Activated naive CD8-positive, alpha-beta T cell (primary cell): ENCODE results near the gene TLN1.

ENCODE experiments used
- H3K27ac Mint-ChIP-seq: one replicate; pipeline ENCODE4 v1.8.0; 2021; ENCODE audit warnings: mixed read lengths
- H3K27me3 Mint-ChIP-seq: one replicate; pipeline ENCODE4 v1.8.0; 2021; ENCODE audit warnings: mixed read lengths
- H3K36me3 Mint-ChIP-seq: one replicate; pipeline ENCODE4 v1.8.0; 2021; ENCODE audit warnings: mixed read lengths
- H3K4me1 Mint-ChIP-seq: one replicate; pipeline ENCODE4 v1.8.0; 2021; ENCODE audit warnings: low read depth, mixed read lengths
- H3K4me3 Mint-ChIP-seq: one replicate; pipeline ENCODE4 v1.8.0; 2021; ENCODE audit warnings: mild to moderate bottlenecking, mixed read lengths
- H3K9me3 Mint-ChIP-seq: one replicate; pipeline ENCODE4 v1.8.0; 2021; ENCODE audit warnings: low read depth, mixed read lengths

Gene TLN1

DNA sequence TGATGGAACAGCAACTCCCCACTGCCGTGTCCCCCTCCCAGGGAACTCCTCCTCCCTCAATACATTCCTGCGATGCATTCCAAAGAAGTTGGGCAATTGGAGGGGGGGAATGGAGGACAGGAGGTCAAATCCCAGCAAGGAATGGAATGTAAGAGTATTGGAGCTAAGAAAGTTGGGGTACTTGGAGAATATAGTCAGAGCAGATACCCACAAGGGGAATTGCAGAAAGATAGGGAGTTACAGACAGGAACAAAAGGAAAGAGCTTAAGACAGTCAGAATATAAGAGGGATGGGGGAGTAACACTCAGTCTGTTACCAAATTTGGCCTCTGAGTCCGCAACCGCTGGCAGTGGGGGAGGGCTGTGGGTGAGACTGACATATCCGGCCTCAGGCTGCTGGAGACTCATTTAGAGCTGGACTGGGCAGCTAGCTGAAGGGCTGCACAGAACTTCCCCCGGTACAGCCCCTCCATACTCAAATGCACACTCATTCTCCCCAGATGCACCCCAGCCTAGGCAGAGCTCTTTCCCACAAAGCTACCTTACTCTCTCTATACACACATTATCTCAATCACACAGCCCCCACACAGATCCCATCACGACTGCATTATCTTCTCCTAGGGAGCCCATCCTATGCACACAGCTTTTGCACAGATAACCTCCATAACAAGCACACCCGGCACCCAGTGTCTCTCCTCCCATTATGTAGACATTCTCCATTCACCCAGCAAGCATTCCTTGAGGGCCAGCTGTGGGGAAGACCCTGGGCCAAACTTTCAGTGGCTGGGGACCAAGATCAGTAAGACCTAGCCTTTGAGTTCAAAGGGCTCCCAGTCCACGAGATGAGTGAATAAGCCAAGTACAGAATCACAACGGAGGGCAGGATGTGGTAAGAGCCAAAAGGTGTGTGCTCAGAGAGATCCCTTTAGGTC lies 3.7 kb downstream of the TLN1 start:
- Mint-ChIP-seq H3K9me3 (no peaks in the 10 kb centered on the region), H3K27me3 (no peaks in the 10 kb centered on the region), H3K36me3 (peaks cover 9% of the 10 kb centered on the region)

DNA sequence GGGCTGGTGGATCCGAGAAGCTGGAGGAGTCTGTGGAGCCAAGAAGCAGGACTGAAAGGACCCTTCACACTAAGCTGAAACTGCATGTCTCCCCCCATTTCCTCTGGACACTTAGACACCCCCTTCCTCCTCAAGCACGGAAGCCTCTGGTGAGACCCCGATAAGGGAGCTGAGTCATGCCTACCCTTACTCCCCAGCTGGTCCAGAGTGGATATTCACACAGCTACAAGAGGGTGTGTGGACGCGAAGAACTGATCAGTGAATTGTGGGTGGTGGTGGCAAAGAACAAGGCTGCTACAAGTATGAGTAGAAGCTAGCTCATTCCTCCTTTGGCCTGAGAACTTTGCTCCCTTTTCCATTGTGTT lies 4.3 kb downstream of the TLN1 start:
- H3K36me3 Mint-ChIP-seq = peaks cover 9% of the 10 kb centered on the region
- H3K4me3 Mint-ChIP-seq = no peak overlapping the region
- no peaks in the 10 kb centered on the region for H3K9me3 Mint-ChIP-seq

More for the DNA sequence above, 3.7 kb downstream of the TLN1 start:
- H3K27ac Mint-ChIP-seq = no peak overlapping the region
- H3K4me3 Mint-ChIP-seq = no peak overlapping the region
- H3K4me1 Mint-ChIP-seq = peaks cover 7% of the 10 kb centered on the region

DNA sequence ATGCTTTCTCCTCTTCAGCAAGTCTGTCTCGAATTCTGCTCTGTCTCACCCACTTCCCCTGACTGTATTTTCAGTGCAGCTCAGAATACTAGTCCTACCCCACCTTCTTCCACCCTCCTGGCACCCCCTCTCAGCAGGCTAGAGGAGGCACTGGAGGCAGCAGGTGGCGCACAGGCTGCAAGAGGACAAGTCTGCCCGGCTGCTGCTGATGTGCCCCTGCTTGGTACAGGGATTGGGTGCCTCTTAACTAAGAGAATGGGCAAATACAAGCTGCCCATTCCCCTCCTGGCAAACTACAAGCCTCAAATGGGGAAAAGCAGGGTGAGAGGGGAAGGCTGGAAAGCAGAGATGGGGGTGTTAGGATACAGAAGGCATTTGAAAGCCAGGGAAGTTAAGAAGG lies 5.1 kb downstream of the TLN1 start:
- Mint-ChIP-seq H3K27me3 (no peaks in the 10 kb centered on the region), H3K4me3 (peak overlapping the region; percentile 77), H3K27ac (no peak overlapping the region), H3K36me3 (peaks cover 9% of the 10 kb centered on the region), H3K9me3 (no peaks in the 10 kb centered on the region), H3K4me1 (no peaks in the 10 kb centered on the region)

More for the DNA sequence above, 4.3 kb downstream of the TLN1 start:
- Mint-ChIP-seq H3K4me1 (peaks cover 2% of the 10 kb centered on the region), H3K27me3 (no peaks in the 10 kb centered on the region), H3K27ac (no peak overlapping the region)

DNA sequence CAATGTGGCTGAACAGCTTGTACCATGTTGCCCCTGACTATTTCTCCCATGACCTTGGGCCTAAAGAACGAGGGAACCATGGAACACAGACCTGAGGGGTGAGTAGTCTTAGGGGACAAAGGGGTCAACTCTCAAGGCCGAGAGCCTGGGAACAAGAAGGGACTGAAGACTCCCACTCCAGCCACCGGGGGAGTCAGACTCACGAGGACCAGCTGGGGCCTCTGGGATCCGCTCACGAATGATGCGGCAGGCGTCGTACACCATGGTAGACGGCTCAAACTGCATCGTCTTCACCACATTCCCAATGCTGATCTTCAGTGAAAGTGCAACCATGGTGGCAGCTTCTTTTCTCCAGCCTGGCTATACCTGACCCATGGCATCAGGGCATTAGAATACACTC lies 6.6 kb downstream of the TLN1 start:
- Mint-ChIP-seq H3K9me3 (no peaks in the 10 kb centered on the region), H3K36me3 (peaks cover 9% of the 10 kb centered on the region), H3K27ac (no peak overlapping the region), H3K27me3 (no peaks in the 10 kb centered on the region), H3K4me3 (no peak overlapping the region), H3K4me1 (no peaks in the 10 kb centered on the region)

DNA sequence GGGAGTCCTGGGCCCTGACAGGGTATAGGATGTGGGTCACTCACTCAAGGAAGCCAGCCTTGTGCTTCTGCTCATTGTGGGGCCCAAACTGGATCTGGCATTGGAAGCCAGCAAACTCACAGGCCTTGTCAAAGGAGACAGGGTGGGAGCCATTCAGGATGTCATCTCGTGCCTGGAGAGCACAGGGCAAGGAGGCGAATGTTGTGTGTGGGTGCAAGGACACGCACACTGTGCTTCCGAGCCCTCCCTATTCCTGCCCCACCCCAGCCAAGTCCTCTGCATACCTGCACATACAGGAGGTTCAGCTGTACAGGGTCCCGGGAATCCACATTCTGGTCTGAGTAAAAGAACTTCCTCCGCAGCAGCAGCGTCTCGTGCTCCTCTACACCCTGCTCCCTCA lies 8.1 kb downstream of the TLN1 start:
- peaks cover 9% of the 10 kb centered on the region for H3K36me3 Mint-ChIP-seq
- H3K9me3 Mint-ChIP-seq = no peaks in the 10 kb centered on the region
- no peak overlapping the region for H3K4me3 Mint-ChIP-seq
- no peak overlapping the region for H3K27ac Mint-ChIP-seq
- H3K27me3 Mint-ChIP-seq = no peaks in the 10 kb centered on the region
- H3K4me1 Mint-ChIP-seq = no peaks in the 10 kb centered on the region

DNA sequence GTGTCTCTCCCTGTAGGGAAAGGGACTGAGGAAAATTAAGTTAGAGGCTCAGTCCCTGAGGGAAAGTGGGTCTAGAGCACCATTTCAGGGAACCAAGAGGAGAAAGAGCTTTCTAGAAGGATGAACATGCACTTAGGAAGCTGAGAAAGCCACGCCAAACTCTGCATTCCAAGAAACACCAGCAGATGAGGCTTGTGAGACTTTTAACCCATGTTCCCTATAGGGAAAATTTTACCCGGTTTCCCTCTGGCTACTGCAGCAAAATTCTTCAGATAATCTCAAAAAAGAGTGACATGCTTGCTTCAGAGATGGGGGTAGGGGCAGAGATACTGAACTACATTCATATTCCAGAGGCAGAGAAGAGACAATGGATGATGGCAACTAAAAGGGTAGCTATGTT lies 8.6 kb downstream of the TLN1 start:
- H3K36me3 Mint-ChIP-seq = peaks cover 9% of the 10 kb centered on the region
- no peak overlapping the region for H3K4me3 Mint-ChIP-seq
- H3K27ac Mint-ChIP-seq = no peak overlapping the region
- H3K9me3 Mint-ChIP-seq = no peaks in the 10 kb centered on the region
- H3K4me1 Mint-ChIP-seq = no peaks in the 10 kb centered on the region
- H3K27me3 Mint-ChIP-seq = no peaks in the 10 kb centered on the region

DNA sequence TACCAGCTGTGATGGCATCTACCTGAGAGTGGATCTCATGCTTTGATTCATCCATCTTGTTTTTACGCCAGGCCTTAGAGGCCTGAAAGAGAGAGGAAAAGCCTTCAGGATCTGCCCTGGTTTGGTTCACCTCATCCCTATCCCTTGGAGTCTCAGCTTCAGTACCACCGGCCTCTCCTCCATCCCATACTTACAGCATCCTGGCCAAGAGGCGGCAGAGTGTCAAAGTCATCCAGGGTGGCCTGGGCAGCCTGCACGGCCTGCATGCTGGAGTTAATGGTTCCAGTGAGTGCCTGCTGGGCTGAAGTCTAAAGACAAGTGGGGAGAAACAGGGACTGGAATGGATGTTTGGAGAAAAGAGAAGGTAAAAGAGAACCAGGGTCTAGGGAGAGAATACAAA lies 12.4 kb downstream of the TLN1 start:
- no peaks in the 10 kb centered on the region for H3K9me3 Mint-ChIP-seq
- no peak overlapping the region for H3K4me3 Mint-ChIP-seq
- H3K4me1 Mint-ChIP-seq = no peaks in the 10 kb centered on the region
- peaks cover 10% of the 10 kb centered on the region for H3K36me3 Mint-ChIP-seq
- no peaks in the 10 kb centered on the region for H3K27me3 Mint-ChIP-seq
- H3K27ac Mint-ChIP-seq = no peak overlapping the region

DNA sequence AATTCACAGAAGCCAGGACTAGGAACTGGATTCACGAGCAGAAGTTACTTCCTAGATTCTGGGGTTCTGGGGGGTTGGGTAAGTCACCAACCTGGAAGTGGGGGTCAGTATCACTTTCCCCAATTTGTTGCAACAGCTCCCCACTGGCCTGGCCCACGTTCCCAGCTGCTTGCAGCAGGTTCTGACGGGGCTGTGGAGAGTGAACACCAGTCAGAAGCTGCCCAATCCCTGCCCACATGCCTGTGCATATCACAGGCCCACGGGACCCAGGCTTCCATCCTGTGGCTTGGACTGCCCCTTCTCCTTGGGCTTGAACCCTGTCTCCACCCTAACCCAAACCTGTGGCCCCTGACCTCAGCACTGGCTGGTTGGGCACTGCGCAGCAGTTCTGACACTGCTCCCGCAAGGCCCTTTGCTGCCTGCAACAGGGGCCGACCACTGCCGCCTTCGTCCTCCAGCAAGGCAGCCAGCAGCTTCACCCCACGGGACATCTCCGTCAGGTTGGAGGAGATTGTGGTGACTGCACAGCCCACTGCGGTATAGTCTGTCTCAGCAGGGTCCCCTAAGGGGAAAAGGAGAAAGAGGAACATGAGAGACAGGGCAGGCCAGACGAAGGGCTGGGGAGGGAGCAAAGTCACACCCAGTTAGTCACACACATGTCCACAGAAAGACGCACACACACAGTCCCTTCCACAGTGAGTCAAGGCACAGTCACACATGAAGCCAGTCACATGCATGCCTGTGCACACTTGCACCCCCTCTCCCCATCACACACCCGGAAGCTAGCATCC lies 13.1 kb downstream of the TLN1 start:
- no peak overlapping the region for H3K27ac Mint-ChIP-seq
- H3K4me1 Mint-ChIP-seq = no peaks in the 10 kb centered on the region
- H3K27me3 Mint-ChIP-seq = no peaks in the 10 kb centered on the region
- H3K9me3 Mint-ChIP-seq = no peaks in the 10 kb centered on the region
- H3K36me3 Mint-ChIP-seq = peaks cover 8% of the 10 kb centered on the region
- no peak overlapping the region for H3K4me3 Mint-ChIP-seq

DNA sequence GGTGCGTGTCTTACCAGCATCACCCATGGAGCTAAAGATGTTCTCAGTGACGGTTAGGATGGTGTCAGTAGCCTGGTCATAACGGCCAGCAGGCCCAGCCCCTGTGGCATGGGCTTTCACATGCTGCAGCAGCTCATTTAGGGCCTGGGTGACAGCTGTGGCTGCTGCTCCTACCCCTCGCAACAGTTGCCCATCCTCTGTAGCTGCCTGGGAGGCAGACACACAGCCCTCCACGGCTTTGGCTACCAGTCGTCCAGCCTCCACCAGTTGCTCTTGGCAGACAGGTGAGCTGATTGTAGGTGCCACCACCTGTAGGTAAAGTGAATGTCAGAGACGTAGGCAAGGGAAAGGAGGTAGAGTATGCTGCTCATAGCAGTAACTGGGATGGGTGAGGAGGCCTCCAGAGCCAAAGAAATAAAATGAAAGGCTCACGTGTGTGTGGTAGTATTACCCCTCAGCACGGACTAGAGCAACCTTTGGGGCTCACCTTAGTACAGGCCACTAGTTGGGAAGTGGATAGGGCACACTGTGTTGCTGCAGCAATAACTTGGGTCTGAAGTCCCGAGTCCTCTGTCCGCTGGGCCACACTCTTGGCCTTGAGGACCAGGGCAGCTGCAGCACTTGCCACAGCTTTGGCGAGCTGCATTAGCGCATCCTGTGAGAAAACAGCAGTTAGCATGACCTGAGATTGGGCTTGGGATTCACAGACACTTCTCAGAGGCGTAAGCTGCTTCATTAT lies 14.7 kb downstream of the TLN1 start:
- Mint-ChIP-seq H3K4me1 (no peaks in the 10 kb centered on the region), H3K27me3 (no peaks in the 10 kb centered on the region), H3K36me3 (peaks cover 8% of the 10 kb centered on the region), H3K9me3 (no peaks in the 10 kb centered on the region), H3K4me3 (no peak overlapping the region), H3K27ac (no peak overlapping the region)

DNA sequence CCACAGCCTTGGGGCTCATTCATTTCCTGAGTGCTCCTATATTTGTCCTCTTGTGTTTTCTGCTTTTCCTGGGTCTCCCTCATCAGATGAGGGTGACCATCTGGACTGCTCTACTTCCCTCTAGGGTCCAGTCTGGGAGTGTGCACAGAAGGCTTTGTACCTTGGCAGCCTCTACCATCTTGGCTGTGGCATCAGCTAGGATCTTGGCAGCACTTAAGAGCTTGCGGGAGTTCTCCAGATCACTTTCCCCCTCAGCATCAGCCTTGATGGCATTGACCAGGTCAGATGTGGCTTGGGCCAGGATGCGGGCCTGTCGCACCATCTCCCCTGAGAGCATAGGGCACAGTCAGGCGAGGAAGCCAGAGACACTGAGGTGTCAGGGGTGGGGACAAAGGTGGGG lies 15.8 kb downstream of the TLN1 start:
- Mint-ChIP-seq H3K4me3 (no peak overlapping the region), H3K27ac (peak overlapping the region; percentile 73), H3K4me1 (no peaks in the 10 kb centered on the region), H3K9me3 (no peaks in the 10 kb centered on the region), H3K27me3 (no peaks in the 10 kb centered on the region), H3K36me3 (peaks cover 8% of the 10 kb centered on the region)

DNA sequence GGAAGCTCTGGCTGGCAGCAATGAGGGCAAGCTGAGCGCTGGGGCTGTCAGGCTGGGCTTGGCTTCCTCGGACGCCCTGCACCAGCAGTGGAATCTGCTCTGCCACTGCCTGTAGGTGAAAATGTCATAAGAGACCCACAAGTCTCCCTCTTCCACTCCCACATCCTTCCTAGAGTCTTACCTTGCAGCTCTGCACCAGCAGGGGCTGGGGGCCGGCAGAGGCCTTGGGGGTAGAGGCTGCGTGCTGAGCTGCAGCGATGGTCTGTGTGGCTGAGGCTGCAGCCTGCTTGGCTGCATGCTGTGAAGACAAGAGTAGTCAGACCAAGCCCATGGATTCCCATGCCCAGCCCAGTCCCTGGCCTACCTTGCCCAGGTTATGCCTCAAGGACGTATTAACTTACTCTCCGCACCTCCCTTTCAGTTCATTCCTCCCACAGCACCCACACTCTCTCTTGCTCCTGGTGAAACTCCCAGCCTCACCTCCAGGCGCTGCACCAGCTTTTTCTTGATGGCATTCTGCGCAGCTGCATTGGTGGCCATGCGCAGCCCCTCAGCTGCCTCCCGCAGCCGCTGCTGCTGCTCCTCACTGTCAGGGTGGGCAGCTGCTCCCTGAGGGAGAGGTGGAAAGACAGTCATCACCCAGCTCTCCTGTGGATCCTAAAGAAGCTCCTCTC lies 17.3 kb downstream of the TLN1 start:
- H3K4me1 Mint-ChIP-seq = no peaks in the 10 kb centered on the region
- H3K27me3 Mint-ChIP-seq = no peaks in the 10 kb centered on the region
- no peak overlapping the region for H3K4me3 Mint-ChIP-seq
- H3K9me3 Mint-ChIP-seq = no peaks in the 10 kb centered on the region
- H3K36me3 Mint-ChIP-seq = peaks cover 11% of the 10 kb centered on the region
- no peak overlapping the region for H3K27ac Mint-ChIP-seq

DNA sequence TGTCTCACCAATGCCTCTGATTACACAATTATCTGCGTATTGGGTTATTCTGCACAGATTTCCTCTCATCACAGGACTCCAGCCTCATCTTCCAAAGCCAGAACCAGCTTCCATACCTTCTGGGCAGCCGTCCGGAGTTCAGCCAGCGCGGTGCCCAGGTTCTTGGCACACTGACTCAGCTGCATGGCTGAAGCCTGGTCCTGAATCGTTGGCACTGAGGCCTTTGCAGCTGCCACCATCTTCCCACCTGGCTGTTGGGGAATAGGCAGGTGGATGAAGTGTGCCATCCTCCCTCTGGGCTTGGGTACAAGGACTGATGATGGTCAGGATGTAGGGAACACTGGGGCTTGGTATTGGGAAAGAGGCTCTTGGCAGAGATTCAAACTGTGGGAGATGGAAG lies 17.9 kb downstream of the TLN1 start:
- no peaks in the 10 kb centered on the region for H3K27me3 Mint-ChIP-seq
- H3K27ac Mint-ChIP-seq = no peak overlapping the region
- H3K36me3 Mint-ChIP-seq = peaks cover 11% of the 10 kb centered on the region
- H3K9me3 Mint-ChIP-seq = no peaks in the 10 kb centered on the region
- H3K4me3 Mint-ChIP-seq = no peak overlapping the region
- no peaks in the 10 kb centered on the region for H3K4me1 Mint-ChIP-seq

DNA sequence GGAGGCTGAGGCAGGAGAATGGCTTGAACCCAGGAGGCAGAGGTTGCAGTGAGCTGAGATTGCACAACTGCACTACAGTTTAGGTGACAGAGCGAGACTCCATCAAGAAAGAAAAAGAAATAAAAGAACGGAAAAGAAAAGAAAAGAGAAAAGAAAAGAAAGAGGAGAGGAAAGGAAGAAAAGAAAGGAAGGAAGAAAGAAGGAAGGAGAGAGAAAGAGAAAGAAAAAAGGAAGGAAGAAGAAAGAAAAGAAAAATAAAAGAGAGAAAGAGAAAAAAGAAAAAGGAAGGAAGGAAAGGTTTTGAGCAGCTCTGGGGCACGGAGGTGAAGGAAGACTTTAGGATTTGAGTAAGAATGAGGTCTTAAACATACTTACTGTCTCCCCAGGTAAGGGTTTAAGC lies 18.4 kb downstream of the TLN1 start:
- no peaks in the 10 kb centered on the region for H3K4me1 Mint-ChIP-seq
- no peak overlapping the region for H3K4me3 Mint-ChIP-seq
- peak overlapping the region; percentile 8 for H3K27ac Mint-ChIP-seq
- H3K36me3 Mint-ChIP-seq = peaks cover 11% of the 10 kb centered on the region
- H3K27me3 Mint-ChIP-seq = no peaks in the 10 kb centered on the region
- no peaks in the 10 kb centered on the region for H3K9me3 Mint-ChIP-seq

DNA sequence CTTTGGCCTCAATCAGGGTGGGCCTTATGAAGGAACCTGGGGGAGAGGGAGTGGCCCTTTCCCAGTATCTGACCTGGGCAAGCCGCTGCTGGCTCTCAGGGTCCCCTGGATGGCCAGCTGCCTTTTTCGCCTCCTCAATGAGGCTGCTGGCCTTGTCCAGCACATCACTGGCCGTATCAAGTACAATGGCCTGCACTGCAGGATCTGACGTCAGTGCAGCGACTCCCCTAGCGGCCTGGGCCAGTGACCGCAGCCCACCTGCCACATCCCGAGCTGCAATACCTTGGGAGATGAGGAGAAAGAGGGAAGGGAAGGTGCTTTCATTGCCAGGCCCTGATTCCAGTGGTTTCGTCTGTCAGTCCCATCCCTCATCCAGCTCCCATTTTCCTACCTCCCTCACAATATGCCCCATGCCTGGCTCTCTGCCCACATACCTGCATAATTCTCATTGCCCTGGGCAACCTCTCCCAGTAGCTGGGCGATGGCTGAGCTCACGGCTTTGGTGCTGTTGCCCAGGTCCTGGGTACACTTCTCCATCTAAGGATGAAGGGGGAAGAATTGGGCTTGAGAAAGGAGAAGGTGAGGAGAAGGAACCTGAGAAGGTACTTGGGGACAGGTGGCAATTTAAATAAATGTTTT lies 19.1 kb downstream of the TLN1 start:
- H3K4me3 Mint-ChIP-seq = no peak overlapping the region
- H3K9me3 Mint-ChIP-seq = no peaks in the 10 kb centered on the region
- H3K27me3 Mint-ChIP-seq = no peaks in the 10 kb centered on the region
- no peaks in the 10 kb centered on the region for H3K4me1 Mint-ChIP-seq
- H3K36me3 Mint-ChIP-seq = peaks cover 8% of the 10 kb centered on the region
- no peak overlapping the region for H3K27ac Mint-ChIP-seq
